Measurements from ENCODE around the gene KLHL29.

GRCh38 chr2:23346781-23347180 lies 38.2 kb upstream of the KLHL29 start:
- TF ChIP-seq EZH2phosphoT487 (IDR thresholded peaks at IDR 0.05; ENCODE audit: low read depth, severe bottlenecking, unreplicated experiment) (no peak), CTCF (IDR thresholded peaks at IDR 0.05; ENCODE audit: poor library complexity) (no peak), EZH2 (IDR thresholded peaks at IDR 0.05; ENCODE audit: borderline replicate concordance) (no peak)

Measured in hepatocyte (in vitro differentiated cells).